SK-N-SH (cell line): Measurements from ENCODE around the gene TMEM184B. TPM values are rescaled to one million over a fixed set of nuclear protein-coding genes. Genes with fewer than 3 reads are reported as not detected.

ENCODE experiments used
- CTCF ChIA-PET: fragments of 300-600, 350-600 bp; formaldehyde crosslinking; extraction: SDS; loops from one replicate; lab custom pipeline; 2021; lab: Yijun Ruan, JAX
- POLR2A ChIA-PET: fragments of 350-600 bp; sonication (Branson Sonifier 250); formaldehyde crosslinking; extraction: SDS; loops from one replicate; lab custom pipeline; 2020; ENCODE audit warnings: antibody characterized with exemption, inconsistent platforms; lab: Yijun Ruan, JAX
- DNase-seq: peaks from one replicate; pipeline ENCODE4 v3.0.0; 2012
- H2AFZ ChIP-seq: fragments of 200-600 bp; sonication (generic); 2 replicates; pipeline ENCODE4 v1.8.1; 2016; ENCODE audit warnings: antibody characterized with exemption, mild to moderate bottlenecking, low read depth
- H3F3A ChIP-seq: fragments of 200-600 bp; sonication (generic); replicated peaks from 2 replicates; pipeline ENCODE3; 2016; ENCODE audit warnings: antibody characterized with exemption, mild to moderate bottlenecking; ENCODE audit not compliant: insufficient read depth
- H3K27ac ChIP-seq, 2 experiments: fragments of 200-500 bp in 1 of 2; fragments of 200-600 bp in 1 of 2; sonication (Bioruptor generic) in 1 of 2; sonication (generic), shearing (Covaris generic) in 1 of 2; 2 replicates each; pipeline versions ENCODE4 v1.5.1 to v1.6.1; 2014 to 2016; ENCODE audit warnings: low read depth in 2 of 2, inconsistent platforms in 1 of 2, low read length in 1 of 2, mild to moderate bottlenecking in 1 of 2, mixed read lengths in 1 of 2
- H3K27me3 ChIP-seq: fragments of 200-600 bp; sonication (generic), shearing (Covaris generic); 2 replicates; pipeline ENCODE4 v1.6.1; 2016; ENCODE audit warnings: mixed run types; ENCODE audit not compliant: insufficient read depth
- H3K36me3 ChIP-seq, 2 experiments: fragments of 200-500 bp in 1 of 2; fragments of 200-600 bp in 1 of 2; sonication (Bioruptor generic) in 1 of 2; sonication (generic) in 1 of 2; replicated peaks in 1 of 2; 2 replicates each; pipeline versions ENCODE3 to v1.5.1; 2014 to 2016; ENCODE audit warnings: low read length in 1 of 2, mild to moderate bottlenecking in 1 of 2; ENCODE audit not compliant: insufficient read depth in 2 of 2, control insufficient read depth in 1 of 2
- H3K4me1 ChIP-seq, 2 experiments: fragments of 200-500 bp in 1 of 2; fragments of 200-600 bp in 1 of 2; sonication (Bioruptor generic) in 1 of 2; sonication (generic), shearing (Covaris generic) in 1 of 2; 2 replicates each; pipeline versions ENCODE4 v1.5.1 to v1.6.1; 2014 to 2016; ENCODE audit warnings: low read depth in 1 of 2, low read length in 1 of 2, mixed run types in 1 of 2; ENCODE audit not compliant: insufficient read depth in 2 of 2, control insufficient read depth in 1 of 2
- H3K4me2 ChIP-seq: fragments of 200-600 bp; sonication (generic), shearing (Covaris generic); 2 replicates; pipeline ENCODE4 v1.6.1; 2017; ENCODE audit warnings: mixed run types
- H3K4me3 ChIP-seq, 2 experiments: fragments of 200-500 bp in 1 of 2; fragments of 200-600 bp in 1 of 2; sonication (Bioruptor generic) in 1 of 2; sonication (generic), shearing (Covaris generic) in 1 of 2; 2 replicates each; pipeline versions ENCODE4 v1.5.1 to v1.8.1; 2014 to 2016; ENCODE audit warnings: low read depth in 2 of 2, inconsistent platforms in 1 of 2, low read length in 1 of 2, mild to moderate bottlenecking in 1 of 2, mixed read lengths in 1 of 2, moderate library complexity in 1 of 2
- H3K79me2 ChIP-seq: fragments of 200-600 bp; sonication (generic); 2 replicates; pipeline ENCODE4 v1.8.1; 2017; ENCODE audit warnings: mild to moderate bottlenecking; ENCODE audit not compliant: insufficient read depth
- H3K9ac ChIP-seq: fragments of 200-600 bp; sonication (generic); 2 replicates; pipeline ENCODE4 v1.6.1; 2017; ENCODE audit warnings: mixed run types
- H3K9me2 ChIP-seq: fragments of 200-600 bp; sonication (generic); 2 replicates; pipeline ENCODE4 v1.6.1; 2017; ENCODE audit warnings: mixed run types
- H3K9me3 ChIP-seq: fragments of 200-600 bp; sonication (generic); 2 replicates; pipeline ENCODE4 v1.6.1; 2017; ENCODE audit warnings: mixed run types, mild to moderate bottlenecking, moderate library complexity
- H4K20me1 ChIP-seq: fragments of 200-600 bp; sonication (generic); 2 replicates; pipeline ENCODE4 v1.6.1; 2017; ENCODE audit warnings: mild to moderate bottlenecking, mixed run types; ENCODE audit not compliant: insufficient read depth
- EP300 ChIP-seq, 2 experiments: IDR thresholded peaks; 2 replicates each; pipeline versions ENCODE4 v1.4.0 to v1.6.1; 2012; ENCODE audit warnings: borderline replicate concordance in 1 of 2, low read depth in 1 of 2, low read length in 1 of 2
- FOXM1 ChIP-seq: IDR thresholded peaks from 2 replicates; pipeline ENCODE4 v1.4.0; 2012; ENCODE audit warnings: low read depth, mild to moderate bottlenecking
- GABPA ChIP-seq: IDR thresholded peaks from 2 replicates; pipeline ENCODE4 v1.4.0; 2012; ENCODE audit warnings: low read depth, mild to moderate bottlenecking
- GATA2 ChIP-seq: sonication (generic); formaldehyde crosslinking; IDR thresholded peaks from 2 replicates; pipeline ENCODE4 v1.5.0; 2020; ENCODE audit warnings: mild to moderate bottlenecking, missing genetic modification reagents
- MXI1 ChIP-seq: IDR thresholded peaks from 2 replicates; pipeline ENCODE4 v1.6.1; 2012; ENCODE audit warnings: mild to moderate bottlenecking, low read depth, low read length, improper control_type of control experiment
- NRF1 ChIP-seq: IDR thresholded peaks from 2 replicates; pipeline ENCODE4 v1.6.1; 2012; ENCODE audit warnings: low read depth, mild to moderate bottlenecking, low read length
- RAD21 ChIP-seq: IDR thresholded peaks from 2 replicates; pipeline ENCODE4 v1.6.1; 2012; ENCODE audit warnings: mild to moderate bottlenecking, low read length
- RFX5 ChIP-seq: IDR thresholded peaks from 2 replicates; pipeline ENCODE4 v1.6.1; 2012; ENCODE audit warnings: mild to moderate bottlenecking, improper control_type of control experiment, low read length
- TAF1 ChIP-seq: IDR thresholded peaks from 2 replicates; pipeline ENCODE4 v1.6.1; 2012; ENCODE audit warnings: low read depth, mild to moderate bottlenecking, low read length, moderate library complexity, borderline replicate concordance
- TCF12 ChIP-seq: IDR thresholded peaks from 2 replicates; pipeline ENCODE4 v1.4.0; 2012
- TEAD4 ChIP-seq: IDR thresholded peaks from 2 replicates; pipeline ENCODE4 v1.4.0; 2012; ENCODE audit warnings: mild to moderate bottlenecking, borderline replicate concordance; ENCODE audit not compliant: insufficient read depth
- WGBS: methylation state at CpG from one replicate; pipeline ENCODE4 v1.1.6; 2017; ENCODE audit warnings: low lambda C conversion rate; 5-methylcytosine and 5-hydroxymethylcytosine counted together
- polyA plus RNA-seq, 3 experiments: library from polyadenylated mRNA; depleted of rRNA; stranded (reverse); fragments of >200 nt; gene quantifications; 2 replicates each; pipeline ENCODE4 v1.2.3, GENCODE V29; 2012
- TF ChIP-seq, protein P1 (sequence below): fragments of 150-350 bp; IDR thresholded peaks from 2 replicates; pipeline ENCODE4 v1.6.1; 2017; ENCODE audit warnings: antibody characterized with exemption, low read length, low read depth, borderline replicate concordance
- TF ChIP-seq, protein P2 (sequence below): IDR thresholded peaks from 2 replicates; pipeline ENCODE4 v1.4.0; 2012; ENCODE audit warnings: low read depth, borderline replicate concordance
- TF ChIP-seq, protein P3 (sequence below): IDR thresholded peaks from 2 replicates; pipeline ENCODE4 v1.4.0; 2012; ENCODE audit warnings: low read depth
- TF ChIP-seq, protein P4 (sequence below): IDR thresholded peaks from 2 replicates; pipeline ENCODE4 v1.6.1; 2012; ENCODE audit warnings: mild to moderate bottlenecking, low read depth, low read length, moderate library complexity
- TF ChIP-seq, protein P5 (sequence below): IDR thresholded peaks from 2 replicates; pipeline ENCODE4 v1.4.0; 2012; ENCODE audit warnings: low read depth, borderline replicate concordance

The TMEM184B gene
- polyA plus RNA-seq, 1 of the 3 experiments (the other 2 are of a cell fraction) = 25.3 TPM

DNA sequence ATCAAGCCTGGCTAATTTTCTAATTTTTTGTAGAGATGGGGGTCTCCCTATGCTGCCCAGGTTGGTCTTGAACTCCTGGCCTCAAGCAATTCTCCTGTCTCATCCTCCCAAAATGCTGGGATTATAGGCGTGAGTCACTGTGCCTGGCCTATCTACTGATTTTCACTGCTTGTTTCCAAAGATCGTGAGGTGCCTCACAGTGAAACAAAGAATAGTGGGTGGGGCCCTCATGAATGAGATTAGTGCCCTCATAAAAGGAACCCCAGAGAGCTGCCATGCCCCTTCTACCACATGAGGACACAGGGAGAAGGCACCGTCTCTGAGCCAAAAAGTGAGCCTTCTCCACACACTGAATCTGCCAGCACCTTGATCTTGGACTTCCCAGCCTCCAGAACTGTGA, 23.5 kb downstream of the TMEM184B start (continued):
- no peak for TF ChIP-seq TEAD4

DNA sequence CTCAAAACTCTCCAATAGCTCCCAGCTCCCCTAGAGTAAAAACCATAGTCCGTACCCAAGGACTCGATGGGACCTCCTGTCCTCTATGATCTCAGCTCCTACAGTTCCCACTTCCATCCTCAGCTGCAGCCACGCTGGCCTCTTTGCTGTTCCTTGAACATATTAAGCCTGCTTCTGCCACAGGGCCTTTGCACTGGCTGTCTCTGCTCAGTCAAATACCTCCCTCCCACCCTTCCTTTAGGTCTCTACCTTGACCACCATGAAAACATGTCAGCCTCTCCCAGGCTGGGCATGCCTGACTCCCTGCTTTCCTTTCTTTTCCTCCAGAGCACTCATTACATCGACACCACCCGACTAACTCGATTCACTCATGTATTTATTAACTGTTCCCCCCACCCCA, 24.5 kb downstream of the TMEM184B start:
- H3K36me3 ChIP-seq = peaks cover 0 to 6% of the 10 kb centered on the region in 2 experiments
- TF ChIP-seq RFX5 (no peak), NRF1 (no peak), MXI1 (no peak), TCF12 (no peak), GABPA (no peak), GATA2 (no peak), TAF1 (no peak), FOXM1 (no peak), RAD21 (no peak), EP300 (IDR thresholded peaks at IDR 0.05; ENCODE audit: borderline replicate concordance in 1 of 2, low read depth in 1 of 2, low read length in 1 of 2) (no peak)
- TF ChIP-seq, protein P1, sequence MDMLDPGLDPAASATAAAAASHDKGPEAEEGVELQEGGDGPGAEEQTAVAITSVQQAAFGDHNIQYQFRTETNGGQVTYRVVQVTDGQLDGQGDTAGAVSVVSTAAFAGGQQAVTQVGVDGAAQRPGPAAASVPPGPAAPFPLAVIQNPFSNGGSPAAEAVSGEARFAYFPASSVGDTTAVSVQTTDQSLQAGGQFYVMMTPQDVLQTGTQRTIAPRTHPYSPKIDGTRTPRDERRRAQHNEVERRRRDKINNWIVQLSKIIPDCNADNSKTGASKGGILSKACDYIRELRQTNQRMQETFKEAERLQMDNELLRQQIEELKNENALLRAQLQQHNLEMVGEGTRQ = no peak
- TF ChIP-seq, protein P2, sequence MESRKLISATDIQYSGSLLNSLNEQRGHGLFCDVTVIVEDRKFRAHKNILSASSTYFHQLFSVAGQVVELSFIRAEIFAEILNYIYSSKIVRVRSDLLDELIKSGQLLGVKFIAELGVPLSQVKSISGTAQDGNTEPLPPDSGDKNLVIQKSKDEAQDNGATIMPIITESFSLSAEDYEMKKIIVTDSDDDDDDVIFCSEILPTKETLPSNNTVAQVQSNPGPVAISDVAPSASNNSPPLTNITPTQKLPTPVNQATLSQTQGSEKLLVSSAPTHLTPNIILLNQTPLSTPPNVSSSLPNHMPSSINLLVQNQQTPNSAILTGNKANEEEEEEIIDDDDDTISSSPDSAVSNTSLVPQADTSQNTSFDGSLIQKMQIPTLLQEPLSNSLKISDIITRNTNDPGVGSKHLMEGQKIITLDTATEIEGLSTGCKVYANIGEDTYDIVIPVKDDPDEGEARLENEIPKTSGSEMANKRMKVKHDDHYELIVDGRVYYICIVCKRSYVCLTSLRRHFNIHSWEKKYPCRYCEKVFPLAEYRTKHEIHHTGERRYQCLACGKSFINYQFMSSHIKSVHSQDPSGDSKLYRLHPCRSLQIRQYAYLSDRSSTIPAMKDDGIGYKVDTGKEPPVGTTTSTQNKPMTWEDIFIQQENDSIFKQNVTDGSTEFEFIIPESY = no peak
- TF ChIP-seq, protein P3, sequence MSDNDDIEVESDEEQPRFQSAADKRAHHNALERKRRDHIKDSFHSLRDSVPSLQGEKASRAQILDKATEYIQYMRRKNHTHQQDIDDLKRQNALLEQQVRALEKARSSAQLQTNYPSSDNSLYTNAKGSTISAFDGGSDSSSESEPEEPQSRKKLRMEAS = no peak
- TF ChIP-seq, protein P4, sequence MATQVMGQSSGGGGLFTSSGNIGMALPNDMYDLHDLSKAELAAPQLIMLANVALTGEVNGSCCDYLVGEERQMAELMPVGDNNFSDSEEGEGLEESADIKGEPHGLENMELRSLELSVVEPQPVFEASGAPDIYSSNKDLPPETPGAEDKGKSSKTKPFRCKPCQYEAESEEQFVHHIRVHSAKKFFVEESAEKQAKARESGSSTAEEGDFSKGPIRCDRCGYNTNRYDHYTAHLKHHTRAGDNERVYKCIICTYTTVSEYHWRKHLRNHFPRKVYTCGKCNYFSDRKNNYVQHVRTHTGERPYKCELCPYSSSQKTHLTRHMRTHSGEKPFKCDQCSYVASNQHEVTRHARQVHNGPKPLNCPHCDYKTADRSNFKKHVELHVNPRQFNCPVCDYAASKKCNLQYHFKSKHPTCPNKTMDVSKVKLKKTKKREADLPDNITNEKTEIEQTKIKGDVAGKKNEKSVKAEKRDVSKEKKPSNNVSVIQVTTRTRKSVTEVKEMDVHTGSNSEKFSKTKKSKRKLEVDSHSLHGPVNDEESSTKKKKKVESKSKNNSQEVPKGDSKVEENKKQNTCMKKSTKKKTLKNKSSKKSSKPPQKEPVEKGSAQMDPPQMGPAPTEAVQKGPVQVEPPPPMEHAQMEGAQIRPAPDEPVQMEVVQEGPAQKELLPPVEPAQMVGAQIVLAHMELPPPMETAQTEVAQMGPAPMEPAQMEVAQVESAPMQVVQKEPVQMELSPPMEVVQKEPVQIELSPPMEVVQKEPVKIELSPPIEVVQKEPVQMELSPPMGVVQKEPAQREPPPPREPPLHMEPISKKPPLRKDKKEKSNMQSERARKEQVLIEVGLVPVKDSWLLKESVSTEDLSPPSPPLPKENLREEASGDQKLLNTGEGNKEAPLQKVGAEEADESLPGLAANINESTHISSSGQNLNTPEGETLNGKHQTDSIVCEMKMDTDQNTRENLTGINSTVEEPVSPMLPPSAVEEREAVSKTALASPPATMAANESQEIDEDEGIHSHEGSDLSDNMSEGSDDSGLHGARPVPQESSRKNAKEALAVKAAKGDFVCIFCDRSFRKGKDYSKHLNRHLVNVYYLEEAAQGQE = no peak
- TF ChIP-seq, protein P5, sequence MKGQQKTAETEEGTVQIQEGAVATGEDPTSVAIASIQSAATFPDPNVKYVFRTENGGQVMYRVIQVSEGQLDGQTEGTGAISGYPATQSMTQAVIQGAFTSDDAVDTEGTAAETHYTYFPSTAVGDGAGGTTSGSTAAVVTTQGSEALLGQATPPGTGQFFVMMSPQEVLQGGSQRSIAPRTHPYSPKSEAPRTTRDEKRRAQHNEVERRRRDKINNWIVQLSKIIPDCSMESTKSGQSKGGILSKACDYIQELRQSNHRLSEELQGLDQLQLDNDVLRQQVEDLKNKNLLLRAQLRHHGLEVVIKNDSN = no peak
- no peak overlapping the region for H3K4me2 ChIP-seq
- 97% methylated on average over 6 of the region's 6 CpGs for WGBS
- H3K9ac ChIP-seq = no peak overlapping the region
- CTCF ChIA-PET = interaction anchor here (0.9 kb wide), 1 partner anchor 134 kb away, joined by 3 read pairs; no protein-coding TSS in a partner anchor
- H3K79me2 ChIP-seq = peaks cover 52% of the 10 kb centered on the region
- H4K20me1 ChIP-seq = no peaks in the 10 kb centered on the region
- H3K27me3 ChIP-seq = no peaks in the 10 kb centered on the region
- H3K4me1 ChIP-seq = peaks cover 0 to 5% of the 10 kb centered on the region in 2 experiments; a peak in 1 of 4 replicates
- no peaks in the 10 kb centered on the region for H3K9me2 ChIP-seq
- H2AFZ ChIP-seq = no peak overlapping the region
- POLR2A ChIA-PET = no interaction called here
- no peak overlapping the region for H3K27ac ChIP-seq
- no peak overlapping the region for H3K4me3 ChIP-seq
- no peaks in the 10 kb centered on the region for H3K9me3 ChIP-seq
- DNase-seq = no peak
- no peaks in the 10 kb centered on the region for H3F3A ChIP-seq
